GM19023 (cell line): ENCODE measurements around the gene SFXN3.

Experiments
- ATAC-seq: cut with Tn5 transposase; IDR thresholded peaks from one replicate; pipeline ENCODE4 v1.9.1; 2021; ENCODE audit warnings: mild to moderate bottlenecking, moderate library complexity; ENCODE audit not compliant: unreplicated experiment

The SFXN3 gene

GRCh38 chr10:100999742-101000126 is 31.3 kb upstream of the SFXN3 start, which contains the start of gene LZTS2:
TSS of gene LZTS2 (plus strand) at chr10:100999808. CDS start at chr10:101002539, 2,731 bp downstream.
- no peak for ATAC-seq

GRCh38 chr10:101000127-101000914 is 30.7 kb upstream of the SFXN3 start:
- ATAC-seq: no peak

GRCh38 chr10:101000915-101001658 is 29.9 kb upstream of the SFXN3 start:
- ATAC-seq: no peak

DNA sequence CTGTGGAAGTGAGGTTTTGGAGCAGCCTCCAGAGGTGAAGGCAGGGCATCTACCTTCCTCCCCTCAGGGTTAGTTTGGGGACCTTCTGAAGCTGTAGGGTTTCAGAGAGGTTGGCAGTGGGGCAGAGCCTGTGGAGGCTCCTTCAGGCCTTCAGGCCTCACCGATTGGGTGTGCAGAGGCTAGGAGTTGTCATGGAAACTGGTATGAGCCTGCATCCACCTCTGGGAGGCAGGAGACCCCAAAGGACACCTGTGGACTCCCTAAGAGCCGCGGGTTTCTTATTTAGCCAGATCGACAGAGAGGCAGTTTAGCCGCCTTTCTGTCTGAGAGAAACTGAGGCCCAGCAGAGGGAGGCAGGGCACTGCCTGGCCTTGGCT is 29.4 kb upstream of the SFXN3 start:
- no peak for ATAC-seq

- ATAC-seq: no peak
These were observed 28.6 kb upstream of the SFXN3 start for GRCh38 chr10:101002456-101002855.

DNA sequence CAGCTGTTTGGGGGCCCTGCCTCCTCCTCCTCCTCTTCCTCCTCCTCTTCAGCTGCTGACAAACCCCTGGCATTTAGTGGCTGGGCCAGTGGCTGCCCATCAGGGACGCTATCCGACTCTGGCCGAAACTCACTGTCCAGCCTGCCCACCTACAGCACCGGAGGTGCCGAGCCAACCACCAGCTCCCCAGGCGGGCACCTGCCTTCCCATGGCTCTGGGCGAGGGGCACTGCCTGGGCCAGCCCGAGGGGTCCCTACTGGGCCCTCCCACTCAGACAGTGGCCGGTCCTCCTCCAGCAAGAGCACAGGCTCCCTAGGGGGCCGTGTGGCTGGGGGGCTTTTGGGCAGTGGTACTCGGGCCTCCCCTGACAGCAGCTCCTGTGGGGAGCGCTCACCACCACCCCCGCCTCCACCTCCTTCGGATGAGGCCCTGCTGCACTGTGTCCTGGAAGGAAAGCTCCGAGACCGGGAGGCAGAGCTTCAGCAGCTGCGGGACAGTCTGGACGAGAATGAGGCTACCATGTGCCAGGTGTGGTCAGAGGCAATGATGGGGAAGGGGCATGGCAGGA is 27.3 kb upstream of the SFXN3 start:
- no peak for ATAC-seq

DNA sequence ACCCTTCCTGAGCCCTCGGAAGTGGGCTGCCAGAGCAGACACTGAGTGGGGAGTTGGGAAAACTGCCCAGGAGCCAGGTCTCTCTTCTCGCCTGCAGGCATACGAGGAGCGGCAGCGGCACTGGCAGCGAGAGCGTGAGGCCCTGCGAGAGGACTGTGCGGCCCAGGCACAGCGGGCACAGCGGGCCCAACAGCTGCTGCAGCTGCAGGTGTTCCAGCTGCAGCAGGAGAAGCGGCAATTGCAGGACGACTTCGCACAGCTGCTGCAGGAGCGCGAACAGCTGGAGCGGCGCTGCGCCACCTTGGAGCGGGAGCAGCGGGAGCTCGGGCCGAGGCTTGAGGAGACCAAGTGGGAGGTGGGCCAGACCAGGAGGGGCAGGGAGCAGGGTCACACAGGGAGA is 25.7 kb upstream of the SFXN3 start:
- no peak for ATAC-seq

- ATAC-seq: no peak
These were observed 25.0 kb upstream of the SFXN3 start for GRCh38 chr10:101005869-101006567.

DNA sequence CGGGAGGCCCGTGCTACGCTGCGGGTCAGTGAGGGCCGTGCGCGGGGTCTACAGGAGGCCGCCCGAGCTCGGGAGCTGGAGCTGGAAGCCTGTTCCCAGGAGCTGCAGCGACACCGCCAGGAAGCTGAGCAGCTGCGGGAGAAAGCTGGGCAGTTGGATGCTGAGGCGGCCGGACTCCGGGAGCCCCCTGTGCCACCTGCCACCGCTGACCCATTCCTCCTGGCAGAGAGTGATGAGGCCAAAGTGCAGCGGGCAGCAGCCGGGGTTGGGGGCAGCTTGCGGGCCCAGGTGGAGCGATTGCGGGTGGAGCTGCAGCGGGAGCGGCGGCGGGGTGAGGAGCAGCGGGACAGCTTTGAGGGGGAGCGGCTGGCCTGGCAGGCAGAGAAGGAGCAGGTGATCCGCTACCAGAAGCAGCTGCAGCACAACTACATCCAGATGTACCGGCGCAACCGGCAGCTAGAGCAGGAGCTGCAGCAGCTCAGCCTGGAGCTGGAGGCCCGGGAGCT is 24.4 kb upstream of the SFXN3 start:
- no peak for ATAC-seq

DNA sequence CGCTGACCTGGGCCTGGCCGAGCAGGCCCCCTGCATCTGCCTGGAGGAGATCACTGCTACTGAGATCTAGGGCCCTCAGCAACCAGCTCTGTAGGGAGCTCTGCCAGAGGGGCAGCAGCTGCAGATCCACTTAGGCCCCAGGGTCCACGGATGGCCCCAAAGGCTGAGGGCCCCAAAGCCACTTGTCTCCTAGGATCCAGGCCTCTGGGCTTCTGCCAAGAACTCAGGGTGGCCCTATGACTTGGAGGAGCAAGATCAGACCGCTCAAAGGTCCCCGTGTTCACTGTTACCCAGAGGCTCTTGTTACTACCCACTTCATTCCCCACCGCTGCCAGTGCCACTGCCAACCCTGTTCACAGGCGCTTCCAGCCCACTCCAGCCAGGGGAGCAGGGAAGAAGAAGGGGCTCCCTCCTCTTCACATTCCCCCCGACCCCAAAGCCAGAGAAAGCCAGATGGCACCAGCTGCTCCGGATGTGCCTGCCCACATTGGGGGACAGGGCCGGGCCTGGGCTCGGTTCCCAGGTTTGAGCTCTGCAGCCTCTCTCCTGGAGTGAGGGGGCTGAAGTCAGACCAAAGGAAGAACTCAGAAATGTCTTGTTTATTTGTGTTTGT is 23.8 kb upstream of the SFXN3 start:
- no peak for ATAC-seq

GRCh38 chr10:101007915-101008822 is 22.9 kb upstream of the SFXN3 start:
- no peak for ATAC-seq

- no peak for ATAC-seq
These were observed 22.1 kb upstream of the SFXN3 start for GRCh38 chr10:101008823-101009423.

- no peak for ATAC-seq
These were observed 20.7 kb upstream of the SFXN3 start for GRCh38 chr10:101010329-101010728.

GRCh38 chr10:101011517-101012423 is 19.3 kb upstream of the SFXN3 start:
- ATAC-seq: no peak

DNA sequence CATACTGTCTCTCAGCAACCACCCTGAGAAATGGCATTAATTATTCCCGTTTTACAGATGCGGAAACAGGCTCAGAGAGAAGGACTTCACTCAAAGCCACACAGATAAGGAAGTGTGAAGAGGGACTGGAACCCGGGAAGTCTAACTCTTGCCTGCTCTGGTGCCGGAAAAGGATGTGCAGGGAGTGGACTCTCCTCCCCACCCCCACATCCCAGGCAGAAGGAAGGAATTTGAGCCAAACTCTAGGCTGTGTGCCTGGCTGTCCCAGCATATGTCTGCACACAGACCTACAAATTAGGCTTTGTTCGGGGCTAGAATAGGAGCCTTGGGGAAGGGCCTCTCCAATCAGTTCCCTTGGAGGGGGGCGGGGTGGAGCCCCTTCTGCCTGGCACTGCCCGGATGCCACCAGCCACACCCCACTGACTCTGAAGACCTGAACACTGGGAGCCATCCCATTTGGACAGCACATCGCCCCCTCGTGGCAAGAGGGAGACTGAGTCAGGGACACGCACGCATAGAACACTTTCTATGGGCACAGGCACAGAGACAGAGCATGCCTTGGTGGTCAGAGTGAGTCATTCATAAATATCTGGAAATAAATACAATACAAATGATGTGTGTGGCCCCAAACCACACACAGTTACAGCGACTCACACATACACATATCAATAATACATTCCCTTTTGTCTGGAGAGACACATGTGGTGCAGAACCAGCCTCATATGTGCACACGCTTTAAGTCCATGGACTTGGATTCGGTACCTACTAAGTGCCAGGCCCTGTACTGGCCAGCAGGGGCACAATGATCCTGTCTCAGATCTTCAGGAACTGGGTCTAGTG is 18.3 kb upstream of the SFXN3 start:
- peak; percentile 61 for ATAC-seq

DNA sequence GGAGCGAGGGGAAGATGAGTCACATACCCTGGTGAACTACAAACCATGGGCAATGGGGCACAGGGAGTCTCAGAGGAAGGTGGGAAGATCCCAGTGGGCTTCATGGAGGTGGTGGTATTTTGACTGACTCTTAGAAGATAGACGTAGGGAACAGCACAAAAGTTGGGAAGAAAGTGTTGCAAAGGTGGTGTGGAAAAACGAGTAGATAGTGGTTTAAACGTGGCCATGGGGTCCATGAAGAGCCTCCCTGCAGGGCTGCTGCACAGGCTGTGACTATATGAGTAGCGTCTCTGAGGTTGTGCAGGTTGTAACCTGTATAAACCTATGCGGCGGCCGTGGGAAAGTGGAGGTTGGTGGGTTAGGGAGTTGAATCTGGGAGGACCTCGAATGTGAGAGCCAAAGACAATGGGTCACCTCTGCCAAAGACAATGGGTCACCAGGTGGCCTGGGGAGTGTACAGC is 17.6 kb upstream of the SFXN3 start:
- no peak for ATAC-seq

GRCh38 chr10:101014230-101014884 is 16.7 kb upstream of the SFXN3 start:
- no peak for ATAC-seq
